Upper lobe of left lung (tissue), 6 donors: ENCODE results near the gene CCT8. TPM values are rescaled to one million over a fixed set of nuclear protein-coding genes. Genes with fewer than 3 reads are reported as not detected.

Experiments
- ATAC-seq, 2 donors: fragments of 200-7000 bp; cut with Tn5 transposase; one replicate each; pipeline ENCODE4 v1.9.1; 2022; ENCODE audit warnings: mild to moderate bottlenecking in 2 of 2, moderate library complexity in 2 of 2; ENCODE audit not compliant: low FRiP score in 2 of 2
- DNase-seq, 2 donors: peaks; one replicate each; pipeline ENCODE4 v3.0.0-alpha.2; 2019 to 2020
- H3K27ac ChIP-seq, 4 donors: fragments of 200-600 bp; sonication (generic); one replicate each; pipeline ENCODE4 v1.5.1; 2016 to 2019
- H3K27me3 ChIP-seq, 4 donors: fragments of 200-600 bp; sonication (generic); one replicate each; pipeline ENCODE4 v1.5.1; 2017 to 2019
- H3K36me3 ChIP-seq, 4 donors: fragments of 200-600 bp; sonication (generic); one replicate each; pipeline ENCODE4 v1.5.1; 2016 to 2019
- H3K4me1 ChIP-seq, 4 donors: fragments of 200-600 bp; sonication (generic); one replicate each; pipeline ENCODE4 v1.5.1; 2018 to 2019
- H3K4me3 ChIP-seq, 4 donors: fragments of 200-600 bp; sonication (generic); one replicate each; pipeline ENCODE4 v1.5.1; 2017 to 2019; ENCODE audit warnings: mild to moderate bottlenecking in 2 of 4, moderate library complexity in 1 of 4
- H3K9me3 ChIP-seq, 4 donors: fragments of 200-600 bp; sonication (generic); one replicate each; pipeline ENCODE4 v1.5.1; 2018 to 2019
- CTCF ChIP-seq, 6 experiments: fragments of 450-650 bp in 4 of 6; fragments of 200-600 bp in 2 of 6; sonication (generic) in 2 of 6; IDR thresholded peaks; one replicate each; pipeline ENCODE4 v1.5.1; 2016 to 2019; ENCODE audit warnings: antibody characterized with exemption in 6 of 6
- EP300 ChIP-seq, 4 donors: sonication (generic); formaldehyde crosslinking; IDR thresholded peaks; one replicate each; pipeline ENCODE4 v1.5.1; 2017; ENCODE audit warnings: antibody characterized with exemption in 4 of 4, control low read depth in 2 of 4
- POLR2A ChIP-seq, 4 donors: fragments of 450-650 bp; IDR thresholded peaks; one replicate each; pipeline ENCODE4 v1.5.1; 2016 to 2017; ENCODE audit warnings: antibody characterized with exemption in 4 of 4, mild to moderate bottlenecking in 2 of 4
- POLR2AphosphoS5 ChIP-seq, 2 donors: sonication (generic); formaldehyde crosslinking; IDR thresholded peaks; one replicate each; pipeline ENCODE4 v1.5.1; 2017; ENCODE audit warnings: antibody characterized with exemption in 2 of 2
- WGBS, 2 donors: methylation state at CpG; one replicate each; pipeline ENCODE4 v1.1.5; 2017 to 2018; 5-methylcytosine and 5-hydroxymethylcytosine counted together
- total RNA-seq, 6 donors: library from RNA; depleted of rRNA in 4 of 6; stranded (reverse); fragments of >200 nt in 4 of 6; gene quantifications; one replicate each; pipeline versions ENCODE4 v1.1.0 to v1.2.1, GENCODE V29; 2016 to 2021
- donor health status: DM: no; HTN: no; CAD: no; lungs with moderate emphysema.
- donor health status: DM: no; HTN: yes; CAD: no; lungs with severe emphysema.

The CCT8 gene
- total RNA-seq, 6 donors from 2014 or later, result 39.8 to 133 (median 99.0) TPM

GRCh38 chr21:29074007-29074376 lies 544 bp upstream of the CCT8 start:
- Histone ChIP-seq H3K27me3 (no peaks in the 10 kb centered on the region), H3K27ac (peak overlapping the region; percentile 90 to 92 (median 90)), H3K9me3 (no peaks in the 10 kb centered on the region), H3K36me3 (peaks cover 0 to 5% (median under 1%) of the 10 kb centered on the region in 4 donors), H3K4me3 (peak overlapping the region; percentile 67 to 98 (median 85)), H3K4me1 (peaks cover 20 to 44% (median 24%) of the 10 kb centered on the region in 4 donors)
- 14 to 15% methylated on average over 9 of the region's 9 CpGs for WGBS, 2 donors
- TF ChIP-seq EP300 (IDR thresholded peaks at IDR 0.05), result no peak
- TF ChIP-seq POLR2AphosphoS5 (IDR thresholded peaks at IDR 0.05), result no peak
- TF ChIP-seq POLR2A (IDR thresholded peaks at IDR 0.05), result no peak
- no peak for TF ChIP-seq CTCF (IDR thresholded peaks at IDR 0.05)
- peak; percentile 32 to 35 for ATAC-seq
- DNase-seq, result no peak

- Histone ChIP-seq H3K27ac (peak overlapping the region; percentile 90 to 92 (median 90)), H3K4me3 (peak overlapping the region; percentile 81 to 98 (median 93)), H3K36me3 (peaks cover 0 to 16% (median 7%) of the 10 kb centered on the region in 4 donors), H3K9me3 (no peaks in the 10 kb centered on the region), H3K27me3 (no peaks in the 10 kb centered on the region), H3K4me1 (peaks cover 16 to 33% (median 19%) of the 10 kb centered on the region in 4 donors)
- peak; percentile 4 to 22 for ATAC-seq
- WGBS, 2 donors, result 0% methylated on average over 13 of the region's 13 CpGs
- TF ChIP-seq POLR2AphosphoS5 (IDR thresholded peaks at IDR 0.05) (no peak), EP300 (IDR thresholded peaks at IDR 0.05) (no peak), POLR2A (IDR thresholded peaks at IDR 0.05) (no peak), CTCF (IDR thresholded peaks at IDR 0.05) (no peak)
- no peak for DNase-seq
Observed at GRCh38 chr21:29072873-29073221, 601 bp downstream of the CCT8 start.

- TF ChIP-seq CTCF (IDR thresholded peaks at IDR 0.05), result no peak
- no peak for TF ChIP-seq POLR2AphosphoS5 (IDR thresholded peaks at IDR 0.05)
- no peak for TF ChIP-seq POLR2A (IDR thresholded peaks at IDR 0.05)
- no peak for TF ChIP-seq EP300 (IDR thresholded peaks at IDR 0.05)
- 68 to 87% methylated on average over 3 of the region's 3 CpGs for WGBS, 2 donors
- DNase-seq, result no peak
- Histone ChIP-seq H3K9me3 (no peaks in the 10 kb centered on the region), H3K27me3 (no peaks in the 10 kb centered on the region), H3K4me3 (no peak overlapping the region), H3K27ac (no peak overlapping the region), H3K4me1 (no peaks in the 10 kb centered on the region), H3K36me3 (peaks cover 56 to 95% (median 75%) of the 10 kb centered on the region in 4 donors)
- ATAC-seq, result peak in 1 of 2 donors; percentile 42
Observed at GRCh38 chr21:29064850-29065481, 8.5 kb downstream of the CCT8 start.

GRCh38 chr21:29056538-29057050 lies 16.9 kb downstream of the CCT8 start:
- H3K27me3 ChIP-seq, result no peaks in the 10 kb centered on the region
- H3K4me1 ChIP-seq, result no peaks in the 10 kb centered on the region
- WGBS, 2 donors, result 86 to 94% methylated on average over 3 of the region's 3 CpGs
- H3K27ac ChIP-seq, result no peak overlapping the region
- no peak for ATAC-seq
- no peaks in the 10 kb centered on the region for H3K9me3 ChIP-seq
- TF ChIP-seq POLR2AphosphoS5 (IDR thresholded peaks at IDR 0.05) (no peak), EP300 (IDR thresholded peaks at IDR 0.05) (no peak)
- no peak overlapping the region for H3K4me3 ChIP-seq
- peaks cover 18 to 99% (median 78%) of the 10 kb centered on the region in 4 donors for H3K36me3 ChIP-seq
- DNase-seq, result no peak

- Histone ChIP-seq H3K4me1 (no peaks in the 10 kb centered on the region), H3K27me3 (no peaks in the 10 kb centered on the region), H3K27ac (peak overlapping the region in 1 of 4 donors; percentile 16), H3K36me3 (peaks cover 14 to 99% (median 81%) of the 10 kb centered on the region in 4 donors), H3K4me3 (no peak overlapping the region), H3K9me3 (no peaks in the 10 kb centered on the region)
- ATAC-seq (no peak), DNase-seq (no peak)
- WGBS, 2 donors, result 64 to 77% methylated on average over 1 of the region's 1 CpG
- TF ChIP-seq CTCF (IDR thresholded peaks at IDR 0.05) (no peak), POLR2AphosphoS5 (IDR thresholded peaks at IDR 0.05) (no peak), POLR2A (IDR thresholded peaks at IDR 0.05) (no peak), EP300 (IDR thresholded peaks at IDR 0.05) (no peak)
Observed at GRCh38 chr21:29056005-29056404, 17.4 kb downstream of the CCT8 start.
